ENCODE data around the gene SEMA5A.
A peak's percentile ranks its signal among the peaks of the same experiment; 100 is the strongest.

The SEMA5A gene

GRCh38 chr5:9557696-9558095, 11.8 kb upstream of the SEMA5A start:
- no peak overlapping the region for H3K4me3 ChIP-seq
- H3K27me3 ChIP-seq (ENCODE audit: low read depth), result no peaks in the 10 kb centered on the region
- in situ Hi-C loops (cut with MboI; ENCODE audit: low sequenced_read_pairs), result no loop called here
- DNase-seq (ENCODE audit: low spot score in 2 of 2), result no peak
- H3K9me3 ChIP-seq, result no peaks in the 10 kb centered on the region
- H3K4me1 ChIP-seq, result no peaks in the 10 kb centered on the region
- H3K36me3 ChIP-seq (replicated peaks), result no peaks in the 10 kb centered on the region

DNA sequence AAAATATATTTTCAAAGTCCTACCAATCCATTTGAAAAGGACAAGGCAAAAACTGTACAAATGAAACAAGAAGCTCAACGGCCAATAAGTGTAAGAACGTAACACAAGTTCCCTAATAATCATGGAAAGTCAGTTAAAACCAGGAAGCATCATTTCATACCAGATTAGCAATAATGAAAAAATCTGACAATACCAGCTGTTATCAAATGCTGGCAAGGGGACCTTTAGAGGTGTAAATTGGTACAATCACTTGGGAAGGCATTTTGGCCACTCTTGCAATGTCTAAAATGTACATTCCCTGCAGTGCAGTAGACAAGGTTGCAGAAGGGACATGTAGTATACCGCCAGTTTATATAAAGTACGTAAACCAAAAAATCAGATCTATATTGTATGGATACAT, 10.1 kb upstream of the SEMA5A start:
- no peaks in the 10 kb centered on the region for H3K9me3 ChIP-seq
- H3K4me1 ChIP-seq, result no peaks in the 10 kb centered on the region
- DNase-seq (ENCODE audit: low spot score in 2 of 2), result no peak
- H3K4me3 ChIP-seq, result no peak overlapping the region
- in situ Hi-C loops (cut with MboI; ENCODE audit: low sequenced_read_pairs), result no loop called here
- H3K36me3 ChIP-seq (replicated peaks), result no peaks in the 10 kb centered on the region
- H3K27me3 ChIP-seq (ENCODE audit: low read depth), result no peaks in the 10 kb centered on the region

GRCh38 chr5:9554122-9554521, 8.2 kb upstream of the SEMA5A start:
- H3K9me3 ChIP-seq, result no peaks in the 10 kb centered on the region
- in situ Hi-C loops (cut with MboI; ENCODE audit: low sequenced_read_pairs), result no loop called here
- no peak overlapping the region for H3K4me3 ChIP-seq
- no peaks in the 10 kb centered on the region for H3K36me3 ChIP-seq (replicated peaks)
- no peak for DNase-seq (ENCODE audit: low spot score in 2 of 2)
- H3K4me1 ChIP-seq, result no peaks in the 10 kb centered on the region
- no peaks in the 10 kb centered on the region for H3K27me3 ChIP-seq (ENCODE audit: low read depth)

DNA sequence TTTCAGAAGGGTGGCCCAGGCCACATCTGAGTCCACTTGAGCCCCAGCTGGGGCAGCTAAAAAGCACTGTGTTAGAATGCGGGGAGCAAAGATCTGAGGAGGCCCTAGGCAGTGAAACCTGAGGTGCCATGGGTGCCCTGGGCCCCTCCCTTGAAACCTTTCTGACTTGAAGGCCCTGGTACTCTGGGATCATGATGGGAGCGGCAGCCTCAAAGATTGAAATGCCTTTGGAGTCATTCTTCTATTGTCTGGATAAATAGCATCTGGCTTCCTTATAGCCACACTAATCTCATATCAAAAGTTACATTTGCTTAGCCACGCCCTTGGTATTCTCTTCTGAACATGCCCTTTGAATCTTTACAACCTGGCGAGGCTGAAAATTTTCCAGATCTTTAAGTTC, 7.7 kb upstream of the SEMA5A start:
- H3K4me1 ChIP-seq, result no peaks in the 10 kb centered on the region
- no peak overlapping the region for H3K4me3 ChIP-seq
- no peaks in the 10 kb centered on the region for H3K36me3 ChIP-seq (replicated peaks)
- no peaks in the 10 kb centered on the region for H3K9me3 ChIP-seq
- in situ Hi-C loops (cut with MboI; ENCODE audit: low sequenced_read_pairs), result no loop called here
- no peaks in the 10 kb centered on the region for H3K27me3 ChIP-seq (ENCODE audit: low read depth)
- DNase-seq (ENCODE audit: low spot score in 2 of 2), result peak in 1 of 2 experiments; percentile 13

DNA sequence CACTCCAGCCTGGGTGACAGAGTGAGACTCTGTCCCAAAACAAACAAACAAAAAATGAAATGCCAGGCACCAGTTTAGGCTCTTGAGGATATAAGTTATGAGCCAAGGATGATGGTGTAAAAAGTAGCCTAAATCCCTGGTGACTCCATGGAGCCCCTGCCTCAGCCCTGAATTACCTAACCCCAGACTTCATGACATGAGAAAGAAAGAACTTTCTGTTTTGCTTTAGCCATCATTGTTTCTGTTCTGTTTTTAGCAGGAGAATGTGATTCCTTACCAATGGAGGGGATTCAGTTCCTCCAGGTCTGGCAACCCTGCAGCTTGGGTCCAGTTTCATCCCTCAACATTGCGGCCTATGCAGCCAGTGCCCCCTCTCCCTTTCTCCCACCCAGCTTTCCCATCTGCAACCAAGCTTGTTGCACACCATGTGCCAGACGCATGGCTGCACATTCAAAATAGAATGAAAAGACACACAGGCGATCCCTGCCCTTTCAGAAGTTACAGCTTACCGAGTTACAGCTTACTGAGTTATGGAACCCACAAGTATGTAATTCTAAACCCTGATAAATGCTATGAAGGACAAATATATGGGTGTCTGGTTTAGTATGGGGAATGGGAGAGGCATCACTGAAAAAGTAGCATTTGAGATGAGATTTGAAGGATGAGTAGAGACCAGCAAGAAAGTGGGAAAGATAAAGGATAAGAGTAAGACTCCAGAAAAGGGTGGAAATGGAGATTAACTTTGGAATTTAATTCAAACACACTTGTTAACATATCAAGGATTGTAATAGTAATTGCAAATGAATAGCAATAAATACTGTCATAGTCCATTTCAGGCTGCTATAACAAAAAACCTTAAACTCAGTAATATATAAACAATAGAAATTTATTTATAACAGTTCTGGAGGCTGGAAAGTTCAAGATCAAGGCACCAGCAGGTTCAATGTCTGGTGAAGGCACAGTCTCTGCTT, 6.0 kb upstream of the SEMA5A start:
- no peaks in the 10 kb centered on the region for H3K27me3 ChIP-seq (ENCODE audit: low read depth)
- no peaks in the 10 kb centered on the region for H3K9me3 ChIP-seq
- no peak for DNase-seq (ENCODE audit: low spot score in 2 of 2)
- no peaks in the 10 kb centered on the region for H3K4me1 ChIP-seq
- no peak overlapping the region for H3K4me3 ChIP-seq
- no peaks in the 10 kb centered on the region for H3K36me3 ChIP-seq (replicated peaks)
- in situ Hi-C loops (cut with MboI; ENCODE audit: low sequenced_read_pairs), result no loop called here

DNA sequence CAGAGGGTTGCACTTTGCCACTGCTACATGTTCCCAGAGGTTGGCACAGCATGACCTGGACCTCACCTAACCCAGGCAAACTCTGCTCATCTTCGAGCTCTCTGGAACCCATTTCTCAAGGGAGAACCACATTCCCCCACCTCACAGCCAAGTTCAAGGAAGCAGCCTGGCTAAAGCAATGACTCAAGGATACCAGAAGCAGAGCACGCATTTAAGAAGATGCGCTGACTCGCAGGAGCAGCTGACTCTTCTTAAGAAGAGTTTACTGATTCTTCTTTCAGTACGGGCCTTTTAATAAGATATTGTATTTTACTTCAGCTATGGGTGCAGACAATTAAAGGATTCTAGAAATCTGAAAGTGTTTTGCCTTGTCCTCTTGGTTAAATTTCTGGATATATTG, 4.1 kb upstream of the SEMA5A start:
- in situ Hi-C loops (cut with MboI; ENCODE audit: low sequenced_read_pairs), result loop anchor here (25.0 kb wide), 1 partner anchor 188 kb away; no protein-coding TSS in a partner anchor
- no peak for DNase-seq (ENCODE audit: low spot score in 2 of 2)

GRCh38 chr5:9547122-9547947, 1.5 kb upstream of the SEMA5A start:
- Histone ChIP-seq H3K9me3 (no peaks in the 10 kb centered on the region), H3K27me3 (ENCODE audit: low read depth) (peaks cover 6% of the 10 kb centered on the region), H3K4me1 (peaks cover 4% of the 10 kb centered on the region; the same call in 1 of the 2 replicates), H3K36me3 (replicated peaks) (no peaks in the 10 kb centered on the region), H3K4me3 (no peak overlapping the region)
- no peak for DNase-seq (ENCODE audit: low spot score in 2 of 2)
- in situ Hi-C loops (cut with MboI; ENCODE audit: low sequenced_read_pairs), result loop anchor here (25.0 kb wide), 1 partner anchor 185 kb away; no protein-coding TSS in a partner anchor

More for the DNA sequence above, 4.1 kb upstream of the SEMA5A start:
- Histone ChIP-seq H3K36me3 (replicated peaks) (no peaks in the 10 kb centered on the region), H3K4me1 (no peaks in the 10 kb centered on the region; the same call in 1 of the 2 replicates), H3K4me3 (no peak overlapping the region), H3K9me3 (no peaks in the 10 kb centered on the region), H3K27me3 (ENCODE audit: low read depth) (peaks cover 1% of the 10 kb centered on the region)

- peaks cover 6% of the 10 kb centered on the region for H3K27me3 ChIP-seq (ENCODE audit: low read depth)
- peaks cover 4% of the 10 kb centered on the region; the same call in 1 of the 2 replicates for H3K4me1 ChIP-seq
- H3K36me3 ChIP-seq (replicated peaks), result no peaks in the 10 kb centered on the region
- in situ Hi-C loops (cut with MboI; ENCODE audit: low sequenced_read_pairs), result loop anchor here (25.0 kb wide), 1 partner anchor 183 kb away; no protein-coding TSS in a partner anchor
- no peaks in the 10 kb centered on the region for H3K9me3 ChIP-seq
- DNase-seq (ENCODE audit: low spot score in 2 of 2), result peak in 1 of 2 experiments; percentile 21
- peak overlapping the region; percentile 47 for H3K4me3 ChIP-seq
Measured at GRCh38 chr5:9545136-9545991, 511 bp downstream of the SEMA5A start.

DNA sequence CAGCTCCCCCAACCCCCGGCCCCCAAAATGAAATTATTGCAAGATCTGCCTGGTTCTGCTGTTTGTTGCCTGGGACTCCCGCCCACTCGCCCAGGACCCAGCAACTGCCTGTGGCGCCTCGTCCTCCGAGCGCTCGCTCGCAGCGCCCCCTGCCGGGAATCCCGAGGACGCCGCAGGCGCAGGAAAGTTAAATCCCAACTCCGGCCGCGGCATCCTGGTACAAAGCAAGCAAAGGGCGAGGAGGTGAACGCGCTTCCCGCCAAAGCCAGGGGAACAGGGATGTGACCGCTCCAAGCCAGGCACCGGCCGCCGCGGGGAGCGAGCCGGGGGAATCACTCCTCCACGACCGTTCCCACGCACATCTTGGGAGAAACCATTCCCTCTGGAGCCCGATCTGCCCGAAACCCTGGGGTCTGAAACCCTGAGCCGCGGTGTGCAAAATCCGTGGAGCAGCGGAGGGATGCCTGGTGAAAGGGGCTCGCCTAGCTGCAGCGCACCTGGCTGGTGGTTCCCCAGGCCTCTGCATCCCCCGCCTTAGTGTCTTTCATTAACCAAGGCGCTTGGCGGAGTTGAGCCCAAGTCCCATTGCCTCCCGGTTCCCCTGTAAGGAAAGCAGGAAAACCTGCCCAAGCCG, 1.3 kb downstream of the SEMA5A start:
- Histone ChIP-seq H3K4me3 (peak overlapping the region; percentile 47), H3K27me3 (ENCODE audit: low read depth) (peaks cover 6% of the 10 kb centered on the region), H3K36me3 (replicated peaks) (no peaks in the 10 kb centered on the region), H3K9me3 (no peaks in the 10 kb centered on the region), H3K4me1 (peaks cover 4% of the 10 kb centered on the region; the same call in 1 of the 2 replicates)
- DNase-seq (ENCODE audit: low spot score in 2 of 2), result peak; percentile 71 to 90
- in situ Hi-C loops (cut with MboI; ENCODE audit: low sequenced_read_pairs), result loop anchor here (25.0 kb wide), 1 partner anchor 182 kb away; no protein-coding TSS in a partner anchor

DNA sequence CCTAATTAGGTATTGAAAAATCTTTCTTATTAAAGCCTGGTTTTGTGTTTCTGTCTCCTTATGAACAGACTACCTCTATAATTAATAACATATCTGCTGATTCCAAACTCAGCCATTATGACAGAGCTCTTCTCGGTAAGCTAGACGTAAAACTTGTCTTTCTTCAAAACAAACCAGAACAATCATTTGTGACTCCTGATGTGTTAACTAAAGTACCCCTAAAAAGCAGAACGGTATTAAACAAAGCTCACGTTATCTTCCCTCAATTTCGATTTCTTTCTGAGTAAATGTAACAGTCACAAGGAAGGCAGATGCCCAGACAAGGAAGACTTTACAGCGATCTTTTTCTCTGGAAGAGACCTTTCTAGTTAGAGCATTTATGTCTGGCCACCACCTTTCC, 1.8 kb downstream of the SEMA5A start:
- Histone ChIP-seq H3K27me3 (ENCODE audit: low read depth) (peaks cover 6% of the 10 kb centered on the region), H3K36me3 (replicated peaks) (no peaks in the 10 kb centered on the region), H3K4me3 (peak overlapping the region; percentile 47), H3K4me1 (peaks cover 4% of the 10 kb centered on the region; the same call in 1 of the 2 replicates), H3K9me3 (no peaks in the 10 kb centered on the region)
- no peak for DNase-seq (ENCODE audit: low spot score in 2 of 2)
- in situ Hi-C loops (cut with MboI; ENCODE audit: low sequenced_read_pairs), result loop anchor here (25.0 kb wide), 1 partner anchor 182 kb away; no protein-coding TSS in a partner anchor

DNA sequence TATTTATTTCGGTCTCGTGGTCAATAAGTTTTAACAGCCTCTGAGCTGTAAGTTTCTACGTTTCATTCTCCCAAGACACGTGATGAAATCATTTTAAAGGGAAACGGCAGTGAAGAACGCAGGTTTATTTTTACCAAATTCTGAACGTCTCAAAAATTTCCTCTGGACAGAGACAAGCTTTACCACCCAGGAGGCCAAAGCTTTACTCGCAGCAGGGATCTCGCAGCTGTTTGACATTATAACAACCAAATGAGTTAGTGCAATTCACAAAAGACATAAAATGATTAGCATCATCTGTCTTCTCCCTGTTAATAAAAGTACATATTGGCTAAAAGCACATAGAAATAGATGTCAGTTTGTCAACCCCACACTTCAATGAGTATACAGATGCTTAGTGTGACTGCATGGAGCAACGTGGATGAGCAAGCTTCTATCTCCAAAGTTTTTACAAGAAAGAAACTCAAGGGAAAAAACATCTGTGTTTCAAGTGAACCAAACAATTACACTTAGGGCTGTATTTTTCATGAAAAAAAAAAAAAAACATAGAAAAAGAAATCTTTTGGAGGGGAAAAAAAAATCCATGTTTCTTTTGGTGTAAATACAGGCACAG, 2.5 kb downstream of the SEMA5A start:
- no peak for DNase-seq (ENCODE audit: low spot score in 2 of 2)
- no peaks in the 10 kb centered on the region for H3K9me3 ChIP-seq
- in situ Hi-C loops (cut with MboI; ENCODE audit: low sequenced_read_pairs), result loop anchor here (25.0 kb wide), 1 partner anchor 181 kb away; no protein-coding TSS in a partner anchor
- no peaks in the 10 kb centered on the region for H3K36me3 ChIP-seq (replicated peaks)
- H3K27me3 ChIP-seq (ENCODE audit: low read depth), result peaks cover 6% of the 10 kb centered on the region
- no peak overlapping the region for H3K4me3 ChIP-seq
- H3K4me1 ChIP-seq, result peaks cover 4% of the 10 kb centered on the region; the same call in 1 of the 2 replicates

GRCh38 chr5:9540791-9541190, 5.1 kb downstream of the SEMA5A start:
- in situ Hi-C loops (cut with MboI; ENCODE audit: low sequenced_read_pairs), result loop anchor here (25.0 kb wide), 1 partner anchor 178 kb away; no protein-coding TSS in a partner anchor
- no peak for DNase-seq (ENCODE audit: low spot score in 2 of 2)
- Histone ChIP-seq H3K4me1 (peaks cover 4% of the 10 kb centered on the region; the same call in 1 of the 2 replicates), H3K9me3 (no peaks in the 10 kb centered on the region), H3K27me3 (ENCODE audit: low read depth) (peaks cover 6% of the 10 kb centered on the region), H3K4me3 (no peak overlapping the region), H3K36me3 (replicated peaks) (no peaks in the 10 kb centered on the region)
